HepG2 (cell line): Measurements from ENCODE around the gene BRAF. TPM values are rescaled to one million over a fixed set of nuclear protein-coding genes. Genes with fewer than 3 reads are reported as not detected.

Experiments used
- ATAC-seq: fragments of 200-7000 bp; cut with Tn5 transposase; 3 replicates; pipeline ENCODE4 v1.9.1; 2020; ENCODE audit warnings: mild to moderate bottlenecking, moderate library complexity
- BruUV-seq: library from RNA; stranded (reverse); fragments of 400-500 nt; replicated peaks from 2 replicates; lab custom pipeline; 2021; lab: Mats Ljungman, UMichigan
- CTCF ChIA-PET: fragments of 300-600 bp; formaldehyde crosslinking; extraction: SDS; loops from one replicate; lab custom pipeline; 2021; ENCODE audit warnings: low total read pairs, inconsistent platforms, low intra/inter-chr PET ratio; lab: Yijun Ruan, JAX
- POLR2A ChIA-PET: fragments of 350-600 bp; sonication (Branson Sonifier 250); formaldehyde crosslinking; loops from one replicate; lab custom pipeline; 2020; ENCODE audit warnings: antibody characterized with exemption, inconsistent platforms; lab: Yijun Ruan, JAX
- DNase-seq: peaks from one replicate; pipeline ENCODE4 v3.0.0-alpha.2; 2015; ENCODE audit warnings: low spot score
- FAIRE-seq: peaks from 3 replicates; lab custom pipeline; 2011; peaks lifted over from hg19 to GRCh38; lab: Jason Lieb, UNC
- H2AFZ ChIP-seq: one replicate; pipeline ENCODE4 v1.6.1; 2011; ENCODE audit warnings: low read length, inconsistent platforms
- H3K27ac ChIP-seq: fragments of 300-600 bp; 3 replicates; pipeline ENCODE4 v1.8.0; 2011; ENCODE audit warnings: mixed run types, mild to moderate bottlenecking, mixed read lengths, low read length, inconsistent platforms; ENCODE audit not compliant: insufficient read depth; ENCODE audit errors: extremely low read length
- H3K27me3 ChIP-seq, 2 experiments: fragments of 200-600 bp in 1 of 2; 2 replicates in 1 of 2; 3 replicates in 1 of 2; pipeline versions ENCODE4 v1.6.0 to v1.8.0; 2011; ENCODE audit warnings: low read length in 2 of 2, mild to moderate bottlenecking in 2 of 2, moderate library complexity in 2 of 2, inconsistent platforms in 1 of 2; ENCODE audit not compliant: insufficient read depth in 2 of 2, control insufficient read depth in 1 of 2
- H3K36me3 ChIP-seq, 2 experiments: fragments of 200-600 bp in 1 of 2; replicated peaks in 1 of 2; 2 replicates in 1 of 2; 3 replicates in 1 of 2; pipeline versions ENCODE4 v1.5.1 to v1.8.0; 2011; ENCODE audit warnings: low read length in 2 of 2, inconsistent platforms in 1 of 2; ENCODE audit not compliant: insufficient read depth in 2 of 2, control insufficient read depth in 1 of 2
- H3K4me1 ChIP-seq: 2 replicates; pipeline ENCODE4 v1.5.1; 2012; ENCODE audit warnings: low read length, inconsistent platforms; ENCODE audit not compliant: insufficient read depth
- H3K4me2 ChIP-seq: 2 replicates; pipeline ENCODE4 v1.6.0; 2011; ENCODE audit warnings: low read depth, low read length, inconsistent platforms
- H3K4me3 ChIP-seq, 3 experiments: fragments of 200-600 bp in 1 of 3; sonication (generic), shearing (Covaris generic) in 1 of 3; replicated peaks in 1 of 3; 2 replicates each; pipeline ENCODE4 v1.5.1; 2011 to 2016; ENCODE audit warnings: low read length in 3 of 3, inconsistent platforms in 2 of 3, low read depth in 2 of 3, mild to moderate bottlenecking in 2 of 3, control low read depth in 1 of 3, mixed read lengths in 1 of 3; ENCODE audit not compliant: insufficient read depth in 1 of 3
- H3K79me2 ChIP-seq: one replicate; pipeline ENCODE4 v1.6.1; 2011; ENCODE audit warnings: low read length, inconsistent platforms; ENCODE audit not compliant: insufficient read depth
- H3K9ac ChIP-seq: 2 replicates; pipeline ENCODE4 v1.6.0; 2011; ENCODE audit warnings: mild to moderate bottlenecking, low read depth, low read length, inconsistent platforms; ENCODE audit not compliant: insufficient read depth
- H3K9me3 ChIP-seq: 2 replicates; pipeline ENCODE4 v1.5.1; 2012; ENCODE audit warnings: mild to moderate bottlenecking, low read length
- H4K20me1 ChIP-seq: 2 replicates; pipeline ENCODE4 v1.6.0; 2011; ENCODE audit warnings: inconsistent platforms, mild to moderate bottlenecking, low read length, moderate library complexity; ENCODE audit not compliant: insufficient read depth
- AKAP8 ChIP-seq: sonication (generic); formaldehyde crosslinking; IDR thresholded peaks from 2 replicates; pipeline ENCODE4 v1.5.1; 2020; ENCODE audit warnings: mild to moderate bottlenecking, missing genetic modification reagents
- CCAR2 ChIP-seq: fragments of 200-400 bp; formaldehyde crosslinking; optimal IDR thresholded peaks from 2 replicates; pipeline ENCODE3; 2018; ENCODE audit warnings: low read depth, mild to moderate bottlenecking, low read length, moderate library complexity
- KDM1A ChIP-seq: IDR thresholded peaks from 2 replicates; pipeline ENCODE4 v1.6.1; 2016; ENCODE audit warnings: missing compliant biosample characterization
- KLF15 ChIP-seq: sonication (generic); formaldehyde crosslinking; IDR thresholded peaks from 2 replicates; pipeline ENCODE4 v1.8.1; 2023; ENCODE audit warnings: borderline replicate concordance, mild to moderate bottlenecking, inconsistent platforms, missing genetic modification reagents, mixed read lengths
- MTF1 ChIP-seq: sonication (generic); formaldehyde crosslinking; IDR thresholded peaks from 2 replicates; pipeline ENCODE4 v1.5.0; 2020; ENCODE audit warnings: missing genetic modification reagents
- NFE2 ChIP-seq: sonication (generic); formaldehyde crosslinking; IDR thresholded peaks from 2 replicates; pipeline ENCODE4 v1.4.0; 2020; ENCODE audit warnings: missing genetic modification reagents
- RARA ChIP-seq: IDR thresholded peaks from 2 replicates; pipeline ENCODE4 v1.6.1; 2016; ENCODE audit warnings: missing genetic modification reagents, missing compliant biosample characterization
- SPEN ChIP-seq: sonication (generic); formaldehyde crosslinking; IDR thresholded peaks from 2 replicates; pipeline ENCODE4 v1.5.1; 2020; ENCODE audit warnings: low read depth, mild to moderate bottlenecking, missing genetic modification reagents
- TCF7 ChIP-seq: sonication (generic); IDR thresholded peaks from 2 replicates; pipeline ENCODE4 v1.6.1; 2016; ENCODE audit warnings: antibody characterized with exemption, low read depth
- ZBTB7A ChIP-seq: sonication (generic); formaldehyde crosslinking; IDR thresholded peaks from 2 replicates; pipeline ENCODE4 v1.8.0; 2022; ENCODE audit warnings: mild to moderate bottlenecking, missing genetic modification reagents
- ZEB1 ChIP-seq: IDR thresholded peaks from 2 replicates; pipeline ENCODE4 v1.6.1; 2012; ENCODE audit warnings: mild to moderate bottlenecking, low read depth, inconsistent platforms; ENCODE audit not compliant: insufficient replicate concordance
- ZNF503 ChIP-seq: sonication (generic); formaldehyde crosslinking; IDR thresholded peaks from 2 replicates; pipeline ENCODE4 v1.4.0; 2020; ENCODE audit warnings: missing genetic modification reagents
- ZSCAN9 ChIP-seq: IDR thresholded peaks from 2 replicates; pipeline ENCODE4 v1.6.1; 2016; ENCODE audit warnings: borderline replicate concordance
- WGBS: methylation state at CpG from one replicate; pipeline ENCODE4 v1.1.6; 2017; ENCODE audit warnings: low lambda C conversion rate; 5-methylcytosine and 5-hydroxymethylcytosine counted together
- in situ Hi-C: cut with HindIII; loops from 2 replicates; pipeline ENCODE4 v1.10.0; 2017; ENCODE audit warnings: low pct_unique_long_range_greater_than_20kb; ENCODE audit not compliant: extremely low pct_ligation_motif_present
- intact Hi-C: fragments of 100-400 bp; cut with micrococcal nuclease; formaldehyde crosslinking; loops from one replicate; pipeline ENCODE4 v1.10.0; 2022; ENCODE audit not compliant: unreplicated experiment
- polyA plus RNA-seq, 8 experiments: library from polyadenylated mRNA; depleted of rRNA in 3 of 8; stranded (reverse) in 7 of 8; unstranded in 1 of 8; fragments of >200 nt; fragmentation: Illumina TruSeq in 4 of 8; extraction: Trizol in 4 of 8; gene quantifications; 2 replicates each; pipeline versions ENCODE4 v1.2.1 to v1.2.3, GENCODE V29; 2011 to 2016; ENCODE audit warnings: low read depth in 4 of 8, missing spikeins in 1 of 8, mixed read lengths in 1 of 8; ENCODE audit not compliant: insufficient read depth in 1 of 8
- total RNA-seq, 5 experiments: library from RNA; depleted of rRNA; stranded (reverse); fragments of >200 nt; fragmentation: Illumina TruSeq; extraction: Trizol; gene quantifications; 2 replicates each; pipeline ENCODE4 v1.2.3, GENCODE V29; 2016; ENCODE audit warnings: low read depth in 1 of 5
- TF ChIP-seq, protein P1 (sequence below): sonication (generic); formaldehyde crosslinking; IDR thresholded peaks from 2 replicates; pipeline ENCODE4 v1.8.0; 2022; ENCODE audit warnings: mild to moderate bottlenecking, missing genetic modification reagents; ENCODE audit not compliant: insufficient replicate concordance
- TF ChIP-seq, protein P2 (sequence below): sonication (generic); formaldehyde crosslinking; IDR thresholded peaks from 2 replicates; pipeline ENCODE4 v1.5.0; 2020; ENCODE audit warnings: mild to moderate bottlenecking, missing genetic modification reagents
- TF ChIP-seq, protein P3 (sequence below): sonication (generic); formaldehyde crosslinking; IDR thresholded peaks from 2 replicates; pipeline ENCODE4 v1.5.1; 2020; ENCODE audit warnings: missing genetic modification reagents, mild to moderate bottlenecking, borderline replicate concordance

BRAF gene
- total and polyA plus RNA-seq, 2 of the 13 experiments (the other 11 are each of a cell fraction or from before 2014, with no cell fraction given), result 12.5 to 13.4 TPM

DNA sequence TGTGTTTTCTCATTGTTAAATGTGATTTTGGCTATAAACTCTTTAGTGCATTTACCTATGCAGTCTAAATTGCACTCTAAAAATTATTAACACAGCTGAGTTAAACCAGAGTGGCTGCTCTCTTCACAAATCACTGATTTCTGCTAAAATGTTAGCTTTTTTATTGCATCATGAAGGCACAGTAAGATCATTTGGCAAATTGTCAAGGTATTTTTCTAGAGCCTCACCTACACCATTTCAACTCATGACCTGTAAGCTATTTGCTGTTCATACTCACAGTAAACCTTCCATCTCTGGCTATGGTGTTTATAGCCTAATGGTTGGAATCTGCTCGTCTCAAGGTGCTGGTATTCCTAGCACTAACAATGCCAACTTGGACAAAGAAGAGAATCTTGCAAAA is 202.5 kb downstream of the BRAF start (continued):
- TF ChIP-seq KLF15 (CRISPR knock-in tag), result no peak
- TF ChIP-seq ZEB1, result no peak

DNA sequence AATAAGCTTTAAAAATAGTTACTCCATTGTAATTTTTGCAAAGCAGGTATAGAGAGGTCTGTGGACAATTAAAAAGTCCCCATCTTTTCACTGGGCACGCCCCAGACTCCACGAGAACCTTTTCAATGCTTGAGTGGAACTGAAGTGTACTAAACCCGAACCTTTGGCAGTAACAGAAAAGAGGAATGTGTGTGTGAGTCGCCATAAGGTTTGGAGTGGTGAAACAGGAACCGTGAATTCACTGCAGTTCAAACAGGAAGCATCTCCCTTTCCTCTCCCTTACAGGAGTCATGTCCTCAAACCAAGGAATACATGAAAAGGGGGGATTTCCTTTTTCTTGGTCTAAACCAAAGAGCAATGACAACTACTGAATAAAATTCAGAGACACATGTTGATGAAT is 205.0 kb downstream of the BRAF start:
- intact Hi-C loops (no loop called here), in situ Hi-C loops (no loop called here)
- ChIA-PET CTCF (no interaction called here), POLR2A (no interaction called here)
- DNase-seq (no peak), ATAC-seq (no peak), FAIRE-seq (no peak)
- no TSS peak for BruUV-seq
- H3K9me3 ChIP-seq, result no peaks in the 10 kb centered on the region
- H3K27me3 ChIP-seq, result no peaks in the 10 kb centered on the region
- H2AFZ ChIP-seq, result no peak overlapping the region
- H3K36me3 ChIP-seq, result no peaks in the 10 kb centered on the region
- no peak overlapping the region for H3K4me2 ChIP-seq
- no peak overlapping the region for H3K27ac ChIP-seq
- H3K4me1 ChIP-seq, result no peaks in the 10 kb centered on the region
- H4K20me1 ChIP-seq, result no peaks in the 10 kb centered on the region
- no peaks in the 10 kb centered on the region for H3K79me2 ChIP-seq
- 97% methylated on average over 5 of the region's 5 CpGs for WGBS
- H3K4me3 ChIP-seq, result no peak overlapping the region
- no peak overlapping the region for H3K9ac ChIP-seq
- TF ChIP-seq ZNF503 (CRISPR knock-in tag) (no peak), KDM1A (CRISPR knock-in tag) (no peak), RARA (CRISPR knock-in tag) (no peak), AKAP8 (CRISPR knock-in tag) (no peak), SPEN (CRISPR knock-in tag) (no peak), NFE2 (CRISPR knock-in tag) (no peak), TCF7 (no peak), CCAR2 (no peak), ZSCAN9 (CRISPR knock-in tag) (no peak), MTF1 (CRISPR knock-in tag) (no peak), ZBTB7A (no peak)
- TF ChIP-seq, protein P1, sequence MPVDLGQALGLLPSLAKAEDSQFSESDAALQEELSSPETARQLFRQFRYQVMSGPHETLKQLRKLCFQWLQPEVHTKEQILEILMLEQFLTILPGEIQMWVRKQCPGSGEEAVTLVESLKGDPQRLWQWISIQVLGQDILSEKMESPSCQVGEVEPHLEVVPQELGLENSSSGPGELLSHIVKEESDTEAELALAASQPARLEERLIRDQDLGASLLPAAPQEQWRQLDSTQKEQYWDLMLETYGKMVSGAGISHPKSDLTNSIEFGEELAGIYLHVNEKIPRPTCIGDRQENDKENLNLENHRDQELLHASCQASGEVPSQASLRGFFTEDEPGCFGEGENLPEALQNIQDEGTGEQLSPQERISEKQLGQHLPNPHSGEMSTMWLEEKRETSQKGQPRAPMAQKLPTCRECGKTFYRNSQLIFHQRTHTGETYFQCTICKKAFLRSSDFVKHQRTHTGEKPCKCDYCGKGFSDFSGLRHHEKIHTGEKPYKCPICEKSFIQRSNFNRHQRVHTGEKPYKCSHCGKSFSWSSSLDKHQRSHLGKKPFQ (CRISPR knock-in tag), result no peak
- TF ChIP-seq, protein P2, sequence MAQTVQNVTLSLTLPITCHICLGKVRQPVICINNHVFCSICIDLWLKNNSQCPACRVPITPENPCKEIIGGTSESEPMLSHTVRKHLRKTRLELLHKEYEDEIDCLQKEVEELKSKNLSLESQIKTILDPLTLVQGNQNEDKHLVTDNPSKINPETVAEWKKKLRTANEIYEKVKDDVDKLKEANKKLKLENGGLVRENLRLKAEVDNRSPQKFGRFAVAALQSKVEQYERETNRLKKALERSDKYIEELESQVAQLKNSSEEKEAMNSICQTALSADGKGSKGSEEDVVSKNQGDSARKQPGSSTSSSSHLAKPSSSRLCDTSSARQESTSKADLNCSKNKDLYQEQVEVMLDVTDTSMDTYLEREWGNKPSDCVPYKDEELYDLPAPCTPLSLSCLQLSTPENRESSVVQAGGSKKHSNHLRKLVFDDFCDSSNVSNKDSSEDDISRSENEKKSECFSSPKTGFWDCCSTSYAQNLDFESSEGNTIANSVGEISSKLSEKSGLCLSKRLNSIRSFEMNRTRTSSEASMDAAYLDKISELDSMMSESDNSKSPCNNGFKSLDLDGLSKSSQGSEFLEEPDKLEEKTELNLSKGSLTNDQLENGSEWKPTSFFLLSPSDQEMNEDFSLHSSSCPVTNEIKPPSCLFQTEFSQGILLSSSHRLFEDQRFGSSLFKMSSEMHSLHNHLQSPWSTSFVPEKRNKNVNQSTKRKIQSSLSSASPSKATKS (CRISPR knock-in tag), result no peak
- TF ChIP-seq, protein P3, sequence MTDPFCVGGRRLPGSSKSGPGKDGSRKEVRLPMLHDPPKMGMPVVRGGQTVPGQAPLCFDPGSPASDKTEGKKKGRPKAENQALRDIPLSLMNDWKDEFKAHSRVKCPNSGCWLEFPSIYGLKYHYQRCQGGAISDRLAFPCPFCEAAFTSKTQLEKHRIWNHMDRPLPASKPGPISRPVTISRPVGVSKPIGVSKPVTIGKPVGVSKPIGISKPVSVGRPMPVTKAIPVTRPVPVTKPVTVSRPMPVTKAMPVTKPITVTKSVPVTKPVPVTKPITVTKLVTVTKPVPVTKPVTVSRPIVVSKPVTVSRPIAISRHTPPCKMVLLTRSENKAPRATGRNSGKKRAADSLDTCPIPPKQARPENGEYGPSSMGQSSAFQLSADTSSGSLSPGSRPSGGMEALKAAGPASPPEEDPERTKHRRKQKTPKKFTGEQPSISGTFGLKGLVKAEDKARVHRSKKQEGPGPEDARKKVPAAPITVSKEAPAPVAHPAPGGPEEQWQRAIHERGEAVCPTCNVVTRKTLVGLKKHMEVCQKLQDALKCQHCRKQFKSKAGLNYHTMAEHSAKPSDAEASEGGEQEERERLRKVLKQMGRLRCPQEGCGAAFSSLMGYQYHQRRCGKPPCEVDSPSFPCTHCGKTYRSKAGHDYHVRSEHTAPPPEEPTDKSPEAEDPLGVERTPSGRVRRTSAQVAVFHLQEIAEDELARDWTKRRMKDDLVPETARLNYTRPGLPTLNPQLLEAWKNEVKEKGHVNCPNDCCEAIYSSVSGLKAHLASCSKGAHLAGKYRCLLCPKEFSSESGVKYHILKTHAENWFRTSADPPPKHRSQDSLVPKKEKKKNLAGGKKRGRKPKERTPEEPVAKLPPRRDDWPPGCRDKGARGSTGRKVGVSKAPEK (CRISPR knock-in tag), result no peak
